ENCODE measurements around the gene SPATA31E1. TPM values are rescaled to one million over a fixed set of nuclear protein-coding genes. Genes with fewer than 3 reads are reported as not detected.
"Not testable (repeated sequence)": the region's sequence is repeated elsewhere in the genome, so short reads cannot be mapped to it uniquely, and the experiment has no call there.

The SPATA31E1 gene
- total RNA-seq, 4 donors from 2014 or later: not detected

DNA sequence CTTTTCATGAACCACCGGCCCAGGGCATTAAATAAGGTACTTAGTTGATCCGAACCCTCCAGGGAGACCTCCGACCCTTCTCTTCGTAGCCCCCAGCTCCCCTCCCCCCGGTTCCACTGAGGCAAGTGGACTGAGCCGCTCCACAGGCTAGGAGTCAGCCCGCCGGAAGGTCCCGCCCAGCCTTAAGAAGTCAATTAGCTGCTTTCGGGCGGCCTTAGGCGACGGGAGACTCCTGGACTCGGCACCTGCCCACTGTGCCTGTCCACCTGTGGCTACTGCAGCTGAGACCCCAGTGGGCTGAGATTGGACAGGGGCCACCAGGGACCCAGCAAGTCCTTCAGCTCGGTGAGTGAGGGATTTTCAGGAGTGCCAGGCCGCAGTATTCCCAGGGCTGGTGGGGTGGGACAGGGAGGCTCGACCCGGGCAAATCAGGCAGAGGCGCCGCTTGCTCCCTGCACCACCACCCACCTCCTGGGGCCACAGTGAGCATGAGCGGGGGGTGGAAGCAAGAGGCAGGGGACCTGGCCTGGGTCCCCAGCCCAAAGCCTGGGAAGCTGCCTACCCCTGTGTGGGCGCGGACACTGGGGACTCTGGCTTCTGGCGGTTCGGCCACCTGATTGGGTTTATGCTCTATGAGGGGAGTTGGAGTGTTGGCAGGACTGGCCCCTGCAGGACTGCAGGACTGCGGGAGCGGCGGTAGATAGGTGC lies 39.6 kb upstream of the SPATA31E1 start:
- no peak for TF ChIP-seq POLR2A (IDR thresholded peaks at IDR 0.05)
- TF ChIP-seq, protein P1, sequence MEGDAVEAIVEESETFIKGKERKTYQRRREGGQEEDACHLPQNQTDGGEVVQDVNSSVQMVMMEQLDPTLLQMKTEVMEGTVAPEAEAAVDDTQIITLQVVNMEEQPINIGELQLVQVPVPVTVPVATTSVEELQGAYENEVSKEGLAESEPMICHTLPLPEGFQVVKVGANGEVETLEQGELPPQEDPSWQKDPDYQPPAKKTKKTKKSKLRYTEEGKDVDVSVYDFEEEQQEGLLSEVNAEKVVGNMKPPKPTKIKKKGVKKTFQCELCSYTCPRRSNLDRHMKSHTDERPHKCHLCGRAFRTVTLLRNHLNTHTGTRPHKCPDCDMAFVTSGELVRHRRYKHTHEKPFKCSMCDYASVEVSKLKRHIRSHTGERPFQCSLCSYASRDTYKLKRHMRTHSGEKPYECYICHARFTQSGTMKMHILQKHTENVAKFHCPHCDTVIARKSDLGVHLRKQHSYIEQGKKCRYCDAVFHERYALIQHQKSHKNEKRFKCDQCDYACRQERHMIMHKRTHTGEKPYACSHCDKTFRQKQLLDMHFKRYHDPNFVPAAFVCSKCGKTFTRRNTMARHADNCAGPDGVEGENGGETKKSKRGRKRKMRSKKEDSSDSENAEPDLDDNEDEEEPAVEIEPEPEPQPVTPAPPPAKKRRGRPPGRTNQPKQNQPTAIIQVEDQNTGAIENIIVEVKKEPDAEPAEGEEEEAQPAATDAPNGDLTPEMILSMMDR (IDR thresholded peaks at IDR 0.05): no peak
- intact Hi-C loops (cut with DNase I; ENCODE audit: low total_unique reads): no loop called here
- H3K4me3 ChIP-seq (ENCODE audit: low read depth, poor library complexity, severe bottlenecking): no peak overlapping the region
- no peak for DNase-seq (ENCODE audit: low spot score in 2 of 2)
- WGBS, 2 donors: 91 to 98% methylated on average over 17 to 25 of the region's 28 CpGs

DNA sequence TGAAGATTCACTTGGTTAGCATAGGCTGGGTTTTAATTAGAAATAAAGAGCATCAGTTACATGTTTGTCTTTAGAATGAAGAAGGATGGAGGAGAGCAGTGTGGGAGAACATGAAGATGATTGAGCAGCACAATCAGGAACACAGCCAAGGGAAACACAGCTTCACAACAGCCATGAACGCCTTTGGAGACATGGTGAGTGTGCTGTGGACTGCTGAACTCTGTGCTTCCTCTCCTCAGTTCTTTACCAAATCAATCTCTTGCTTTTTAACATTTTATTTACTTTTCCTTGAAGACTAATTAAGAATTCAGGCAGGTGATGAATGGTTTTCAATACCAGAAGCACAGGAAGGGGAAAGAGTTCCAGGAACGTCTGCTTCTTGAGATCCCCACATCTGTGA lies 38.2 kb upstream of the SPATA31E1 start:
- TF ChIP-seq POLR2A (IDR thresholded peaks at IDR 0.05): no peak
- TF ChIP-seq, protein P1 (IDR thresholded peaks at IDR 0.05): no peak
- intact Hi-C loops (cut with DNase I; ENCODE audit: low total_unique reads): no loop called here
- H3K4me3 ChIP-seq (ENCODE audit: low read depth, poor library complexity, severe bottlenecking): no peak overlapping the region
- DNase-seq (ENCODE audit: low spot score in 2 of 2): no peak
- 34 to 41% methylated on average over 2 of the region's 2 CpGs for WGBS, 2 donors

- 59 to 69% methylated on average over 2 of the region's 2 CpGs for WGBS, 2 donors
- H3K4me3 ChIP-seq (ENCODE audit: low read depth, poor library complexity, severe bottlenecking); intact Hi-C loops (cut with DNase I; ENCODE audit: low total_unique reads); DNase-seq (ENCODE audit: low spot score in 2 of 2): not testable (repeated sequence)
These were observed 34.9 kb upstream of the SPATA31E1 start for GRCh38 chr9:87847817-87848216.

- 81 to 87% methylated on average over 3 of the region's 3 CpGs for WGBS, 2 donors
- intact Hi-C loops (cut with DNase I; ENCODE audit: low total_unique reads): no loop called here
- DNase-seq (ENCODE audit: low spot score in 2 of 2): no peak
- no peak for TF ChIP-seq POLR2A (IDR thresholded peaks at IDR 0.05)
- TF ChIP-seq, protein P1 (IDR thresholded peaks at IDR 0.05): no peak
- H3K4me3 ChIP-seq (ENCODE audit: low read depth, poor library complexity, severe bottlenecking): no peak overlapping the region
These were observed 33.4 kb upstream of the SPATA31E1 start for GRCh38 chr9:87849144-87849758.

- H3K4me3 ChIP-seq (ENCODE audit: low read depth, poor library complexity, severe bottlenecking): no peak overlapping the region
- intact Hi-C loops (cut with DNase I; ENCODE audit: low total_unique reads): no loop called here
- WGBS, 2 donors: 59 to 75% methylated on average over 4 of the region's 4 CpGs
These were observed 32.3 kb upstream of the SPATA31E1 start for GRCh38 chr9:87850391-87850790.

GRCh38 chr9:87851186-87851585 lies 31.5 kb upstream of the SPATA31E1 start:
- DNase-seq (ENCODE audit: low spot score in 2 of 2); intact Hi-C loops (cut with DNase I; ENCODE audit: low total_unique reads); H3K4me3 ChIP-seq (ENCODE audit: low read depth, poor library complexity, severe bottlenecking): not testable (repeated sequence)
- 87 to 90% methylated on average over 4 of the region's 4 CpGs for WGBS, 2 donors

More at GRCh38 chr9:87850391-87850790, 32.3 kb upstream of the SPATA31E1 start:
- DNase-seq (ENCODE audit: low spot score in 2 of 2): no peak
- TF ChIP-seq POLR2A (IDR thresholded peaks at IDR 0.05): no peak
- TF ChIP-seq, protein P1 (IDR thresholded peaks at IDR 0.05): no peak

All from lower leg skin (tissue), 4 donors.